D721Med (cell line): ENCODE measurements around the gene TMCC2.
"Not testable (repeated sequence)": the region's sequence is repeated elsewhere in the genome, so short reads cannot be mapped to it uniquely, and the experiment has no call there.

Source experiments
- DNase-seq: peaks from one replicate; pipeline ENCODE4 v3.0.0; 2011; ENCODE audit warnings: low spot score; ENCODE audit not compliant: insufficient read length
- FAIRE-seq: peaks from 2 replicates; lab custom pipeline; 2011; peaks lifted over from hg19 to GRCh38; lab: Jason Lieb, UNC
- CTCF ChIP-seq: IDR thresholded peaks from 2 replicates; pipeline ENCODE4 v1.5.1; 2012; ENCODE audit warnings: mild to moderate bottlenecking, control low read depth; ENCODE audit not compliant: insufficient read depth; ENCODE audit errors: missing control alignments

The TMCC2 gene

GRCh38 chr1:205232127-205232820 lies 4.5 kb downstream of the TMCC2 start:
- FAIRE-seq, result no peak
- DNase-seq, result no peak
- TF ChIP-seq CTCF, result no peak

GRCh38 chr1:205232945-205233397 lies 5.2 kb downstream of the TMCC2 start:
- no peak for TF ChIP-seq CTCF
- FAIRE-seq, result no peak
- no peak for DNase-seq

- not testable (repeated sequence) for FAIRE-seq
Observed at GRCh38 chr1:205233986-205234385, 6.2 kb downstream of the TMCC2 start.

GRCh38 chr1:205235951-205236350 lies 8.2 kb downstream of the TMCC2 start:
- no peak for TF ChIP-seq CTCF
- FAIRE-seq, result no peak
- no peak for DNase-seq

More at GRCh38 chr1:205233986-205234385, 6.2 kb downstream of the TMCC2 start:
- DNase-seq, result not testable (repeated sequence)

GRCh38 chr1:205236526-205236925 lies 8.8 kb downstream of the TMCC2 start:
- TF ChIP-seq CTCF, result no peak
- DNase-seq (no peak), FAIRE-seq (no peak)

GRCh38 chr1:205236951-205237475 lies 9.3 kb downstream of the TMCC2 start:
- FAIRE-seq (no peak), DNase-seq (no peak)
- no peak for TF ChIP-seq CTCF

GRCh38 chr1:205237526-205238484 lies 10.1 kb downstream of the TMCC2 start:
- DNase-seq, result no peak
- no peak for FAIRE-seq
- TF ChIP-seq CTCF, result no peak
